NT2/D1 (cell line): ENCODE data around the gene TENM3.

ENCODE experiments used
- SUZ12 ChIP-seq: IDR thresholded peaks from 2 replicates; pipeline ENCODE4 v1.6.1; 2011; ENCODE audit not compliant: insufficient read length, insufficient read depth; ENCODE audit errors: extremely low read depth
- YY1 ChIP-seq: IDR thresholded peaks from 2 replicates; pipeline ENCODE4 v1.6.1; 2011; ENCODE audit not compliant: insufficient read length, insufficient read depth
- ZNF274 ChIP-seq: IDR thresholded peaks from 2 replicates; pipeline ENCODE4 v1.6.1; 2011; ENCODE audit warnings: mild to moderate bottlenecking, low read depth, low read length

- TF ChIP-seq SUZ12 (no peak), ZNF274 (no peak), YY1 (no peak)
These were observed 235.3 kb downstream of the TENM3 start for GRCh38 chr4:182478475-182478874.
